CD14-positive monocyte (primary cell): Measurements from ENCODE around the gene RBFOX1. TPM values are rescaled to one million over a fixed set of nuclear protein-coding genes. Genes with fewer than 3 reads are reported as not detected.

Experiments
- DNase-seq, 3 donors: peaks; one replicate each; pipeline ENCODE4 v3.0.0-alpha.2; 2011 to 2022
- H2AFZ ChIP-seq: 2 replicates; pipeline ENCODE4 v1.6.0; 2012; ENCODE audit warnings: mild to moderate bottlenecking, low read depth, low read length, inconsistent platforms; ENCODE audit not compliant: insufficient read depth, poor library complexity, severe bottlenecking
- H3K27ac ChIP-seq, 2 donors: 1 replicate in 1 of 2; 2 replicates in 1 of 2; pipeline ENCODE4 v1.5.1; 2012 to 2013; ENCODE audit warnings: low read length in 2 of 2, control low read depth in 1 of 2, inconsistent platforms in 1 of 2, low read depth in 1 of 2, mild to moderate bottlenecking in 1 of 2
- H3K27me3 ChIP-seq, 2 donors: one replicate each; pipeline versions ENCODE4 v1.6.0 to v1.6.1; 2011 to 2013; ENCODE audit warnings: low read length in 2 of 2; ENCODE audit not compliant: control insufficient read depth in 2 of 2, insufficient read depth in 2 of 2
- H3K36me3 ChIP-seq, 2 donors: replicated peaks in 1 of 2; 1 replicate in 1 of 2; 2 replicates in 1 of 2; pipeline versions ENCODE4 v1.5.1 to v1.6.1; 2012 to 2013; ENCODE audit warnings: low read length in 2 of 2, control low read depth in 1 of 2, inconsistent platforms in 1 of 2, mild to moderate bottlenecking in 1 of 2; ENCODE audit not compliant: insufficient read depth in 2 of 2, control insufficient read depth in 1 of 2
- H3K4me1 ChIP-seq, 2 donors: 1 replicate in 1 of 2; 2 replicates in 1 of 2; pipeline versions ENCODE4 v1.5.1 to v1.6.1; 2012 to 2013; ENCODE audit warnings: low read length in 2 of 2, control low read depth in 1 of 2, inconsistent platforms in 1 of 2, mild to moderate bottlenecking in 1 of 2, moderate library complexity in 1 of 2; ENCODE audit not compliant: insufficient read depth in 2 of 2, control insufficient read depth in 1 of 2
- H3K4me2 ChIP-seq: replicated peaks from 2 replicates; pipeline ENCODE3; 2012; ENCODE audit warnings: low read length, moderate library complexity, mild to moderate bottlenecking; ENCODE audit not compliant: poor library complexity, severe bottlenecking; ENCODE audit errors: extremely low read depth
- H3K4me3 ChIP-seq, 3 experiments: fragments of 200-600 bp in 1 of 3; sonication (generic) in 1 of 3; replicated peaks in 1 of 3; 1 replicate in 2 of 3; 2 replicates in 1 of 3; pipeline ENCODE4 v1.5.1; 2011 to 2013; ENCODE audit warnings: low read length in 3 of 3, mild to moderate bottlenecking in 3 of 3, control low read depth in 2 of 3, low read depth in 2 of 3, inconsistent platforms in 1 of 3, moderate library complexity in 1 of 3
- H3K79me2 ChIP-seq: 2 replicates; pipeline ENCODE4 v1.6.0; 2012; ENCODE audit warnings: mild to moderate bottlenecking, control low read depth, inconsistent platforms, low read length, moderate library complexity; ENCODE audit not compliant: insufficient read depth
- H3K9ac ChIP-seq: 2 replicates; pipeline ENCODE4 v1.6.0; 2017; ENCODE audit warnings: low read length, mild to moderate bottlenecking; ENCODE audit not compliant: insufficient read depth, poor library complexity, severe bottlenecking
- H3K9me3 ChIP-seq, 2 donors: replicated peaks in 1 of 2; 1 replicate in 1 of 2; 2 replicates in 1 of 2; pipeline versions ENCODE4 v1.5.1 to v1.6.1; 2012 to 2013; ENCODE audit warnings: low read length in 2 of 2, control low read depth in 1 of 2; ENCODE audit not compliant: control insufficient read depth in 1 of 2, insufficient read depth in 1 of 2
- H4K20me1 ChIP-seq: 2 replicates; pipeline ENCODE4 v1.6.0; 2012; ENCODE audit warnings: mild to moderate bottlenecking, low read length, control low read depth, moderate library complexity; ENCODE audit not compliant: insufficient read depth
- H3K27ac Mint-ChIP-seq, 7 donors: one replicate each; pipeline ENCODE4 v1.8.0; 2020; ENCODE audit warnings: mild to moderate bottlenecking in 7 of 7, mixed read lengths in 7 of 7, moderate library complexity in 6 of 7, inconsistent platforms in 2 of 7
- H3K27me3 Mint-ChIP-seq, 3 donors: one replicate each; pipeline ENCODE4 v1.8.0; 2021 to 2022; ENCODE audit warnings: low read depth in 3 of 3, mild to moderate bottlenecking in 3 of 3, mixed read lengths in 3 of 3, moderate library complexity in 3 of 3, inconsistent platforms in 1 of 3
- H3K36me3 Mint-ChIP-seq, 2 donors: one replicate each; pipeline ENCODE4 v1.8.0; 2020; ENCODE audit warnings: mixed read lengths in 2 of 2, inconsistent platforms in 1 of 2, mild to moderate bottlenecking in 1 of 2
- H3K4me1 Mint-ChIP-seq: one replicate; pipeline ENCODE4 v1.8.0; 2020; ENCODE audit warnings: mild to moderate bottlenecking, mixed read lengths
- H3K4me3 Mint-ChIP-seq, 2 donors: one replicate each; pipeline ENCODE4 v1.8.0; 2020; ENCODE audit warnings: mild to moderate bottlenecking in 2 of 2, mixed read lengths in 2 of 2, moderate library complexity in 1 of 2
- H3K9me3 Mint-ChIP-seq, 7 donors: one replicate each; pipeline ENCODE4 v1.8.0; 2020 to 2022; ENCODE audit warnings: mixed read lengths in 7 of 7, mild to moderate bottlenecking in 6 of 7, moderate library complexity in 6 of 7, inconsistent platforms in 2 of 7
- WGBS: methylation state at CpG from one replicate; pipeline ENCODE4 v1.1.5; 2013; ENCODE audit warnings: missing lambda C conversion rate; ENCODE audit not compliant: insufficient coverage; 5-methylcytosine and 5-hydroxymethylcytosine counted together
- intact Hi-C, 2 donors: fragments of 100-400 bp; cut with micrococcal nuclease; formaldehyde crosslinking; loops; one replicate each; pipeline versions ENCODE4 v1.15.0 to v1.15.1; 2023
- polyA plus RNA-seq, 3 donors: library from polyadenylated mRNA; depleted of rRNA in 1 of 3; unstranded in 2 of 3; stranded (reverse) in 1 of 3; fragments of 300-500 nt in 2 of 3; fragments of >200 nt in 1 of 3; fragmentation: Illumina TruSeq in 2 of 3; gene quantifications; 1 replicate in 2 of 3; 2 replicates in 1 of 3; pipeline ENCODE4 v1.2.3, GENCODE V29; 2012 to 2021
- TF ChIP-seq, protein P1 (sequence below): fragments of 200-600 bp; IDR thresholded peaks from one replicate; pipeline ENCODE4 v1.8.0; 2022; ENCODE audit warnings: antibody characterized with exemption, mild to moderate bottlenecking

Gene RBFOX1
- polyA plus RNA-seq, 3 donors, result not detected

GRCh38 chr16:7420079-7420478 is 87.4 kb downstream of the RBFOX1 start:
- Mint-ChIP-seq H3K4me3 (no peak overlapping the region), H3K27me3 (peaks cover 0 to 1% (median 0%) of the 10 kb centered on the region in 3 donors), H3K27ac (peak overlapping the region in 1 of 7 donors; percentile 40), H3K36me3 (no peaks in the 10 kb centered on the region), H3K4me1 (no peaks in the 10 kb centered on the region), H3K9me3 (peaks cover 0 to 9% (median 0%) of the 10 kb centered on the region in 7 donors)
- Histone ChIP-seq H3K4me3 (no peak overlapping the region), H4K20me1 (no peaks in the 10 kb centered on the region), H3K27me3 (no peaks in the 10 kb centered on the region), H3K9me3 (no peaks in the 10 kb centered on the region), H3K9ac (no peak overlapping the region), H3K36me3 (no peaks in the 10 kb centered on the region), H3K4me2 (no peak overlapping the region), H3K79me2 (no peaks in the 10 kb centered on the region), H2AFZ (no peak overlapping the region), H3K27ac (no peak overlapping the region), H3K4me1 (no peaks in the 10 kb centered on the region)
- TF ChIP-seq, protein P1, sequence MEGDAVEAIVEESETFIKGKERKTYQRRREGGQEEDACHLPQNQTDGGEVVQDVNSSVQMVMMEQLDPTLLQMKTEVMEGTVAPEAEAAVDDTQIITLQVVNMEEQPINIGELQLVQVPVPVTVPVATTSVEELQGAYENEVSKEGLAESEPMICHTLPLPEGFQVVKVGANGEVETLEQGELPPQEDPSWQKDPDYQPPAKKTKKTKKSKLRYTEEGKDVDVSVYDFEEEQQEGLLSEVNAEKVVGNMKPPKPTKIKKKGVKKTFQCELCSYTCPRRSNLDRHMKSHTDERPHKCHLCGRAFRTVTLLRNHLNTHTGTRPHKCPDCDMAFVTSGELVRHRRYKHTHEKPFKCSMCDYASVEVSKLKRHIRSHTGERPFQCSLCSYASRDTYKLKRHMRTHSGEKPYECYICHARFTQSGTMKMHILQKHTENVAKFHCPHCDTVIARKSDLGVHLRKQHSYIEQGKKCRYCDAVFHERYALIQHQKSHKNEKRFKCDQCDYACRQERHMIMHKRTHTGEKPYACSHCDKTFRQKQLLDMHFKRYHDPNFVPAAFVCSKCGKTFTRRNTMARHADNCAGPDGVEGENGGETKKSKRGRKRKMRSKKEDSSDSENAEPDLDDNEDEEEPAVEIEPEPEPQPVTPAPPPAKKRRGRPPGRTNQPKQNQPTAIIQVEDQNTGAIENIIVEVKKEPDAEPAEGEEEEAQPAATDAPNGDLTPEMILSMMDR, result no peak
- WGBS, result 20% methylated on average over 1 of the region's 6 CpGs
- intact Hi-C loops, result no loop called here
- no peak for DNase-seq

DNA sequence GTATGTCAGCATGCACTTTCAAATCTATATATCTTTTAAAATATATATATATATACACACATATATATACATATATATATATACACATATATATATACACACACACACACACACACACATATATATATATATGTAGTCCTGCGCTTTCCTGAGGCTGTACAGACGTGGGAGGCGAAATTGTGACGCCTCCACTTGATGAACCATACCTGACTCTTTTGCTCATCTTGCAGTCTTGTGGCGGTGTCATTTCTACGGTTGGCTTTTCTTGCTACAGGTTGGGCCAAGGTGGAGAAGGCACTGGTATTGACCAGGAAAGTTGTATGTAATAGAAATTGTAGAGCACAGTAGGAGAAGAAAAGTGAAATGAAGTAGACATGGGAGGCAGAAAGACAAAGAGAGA is 88.2 kb downstream of the RBFOX1 start:
- H3K4me3 Mint-ChIP-seq, result no peak overlapping the region
- no peaks in the 10 kb centered on the region for H3K36me3 Mint-ChIP-seq
- Histone ChIP-seq H3K4me3 (no peak overlapping the region), H3K4me1 (no peaks in the 10 kb centered on the region), H3K27me3 (no peaks in the 10 kb centered on the region), H3K27ac (no peak overlapping the region), H2AFZ (no peak overlapping the region), H4K20me1 (no peaks in the 10 kb centered on the region), H3K36me3 (no peaks in the 10 kb centered on the region), H3K9ac (no peak overlapping the region), H3K4me2 (no peak overlapping the region), H3K79me2 (no peaks in the 10 kb centered on the region), H3K9me3 (no peaks in the 10 kb centered on the region)
- no peak for DNase-seq
- WGBS, result 93% methylated on average over 5 of the region's 6 CpGs
- H3K27me3 Mint-ChIP-seq, result peaks cover 0 to 1% (median 0%) of the 10 kb centered on the region in 3 donors
- peaks cover 0 to 9% (median 0%) of the 10 kb centered on the region in 7 donors for H3K9me3 Mint-ChIP-seq
- no peak overlapping the region for H3K27ac Mint-ChIP-seq
- TF ChIP-seq, protein P1, result no peak
- intact Hi-C loops, result no loop called here
- H3K4me1 Mint-ChIP-seq, result no peaks in the 10 kb centered on the region
